ENCODE data around the gene DLX3.

DLX3 gene

DNA sequence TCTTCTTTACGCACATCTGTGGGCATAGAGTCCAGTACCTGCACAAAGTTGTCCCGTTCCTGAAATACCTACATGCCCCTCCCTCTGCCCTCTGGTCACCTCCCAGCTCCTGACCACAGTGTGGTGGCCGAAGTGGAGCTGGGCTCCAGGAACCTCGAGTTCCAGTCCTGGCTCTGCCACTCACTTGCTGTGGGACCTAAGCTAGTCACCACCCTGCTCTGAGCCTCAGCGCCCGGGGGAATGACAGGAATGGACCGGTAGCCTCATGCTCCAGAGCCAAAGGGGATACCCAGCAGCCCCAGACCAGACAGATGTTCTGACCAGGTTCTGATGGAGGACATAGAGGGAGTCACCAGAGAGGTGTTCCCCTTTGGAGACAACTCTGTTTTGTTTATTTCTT lies 34.2 kb upstream of the DLX3 start:
- no peaks in the 10 kb centered on the region for H3K9me3 ChIP-seq
- H3K36me3 ChIP-seq (replicated peaks), result no peaks in the 10 kb centered on the region
- no peaks in the 10 kb centered on the region for H3K4me1 ChIP-seq
- DNase-seq (ENCODE audit: low spot score in 2 of 2), result no peak
- H3K27me3 ChIP-seq (ENCODE audit: low read depth), result peaks cover 5% of the 10 kb centered on the region
- H3K4me3 ChIP-seq, result no peak overlapping the region
- in situ Hi-C loops (cut with MboI; ENCODE audit: low sequenced_read_pairs), result loop anchor here (5.0 kb wide), 1 partner anchor 58 kb away; no protein-coding TSS in a partner anchor

DNA sequence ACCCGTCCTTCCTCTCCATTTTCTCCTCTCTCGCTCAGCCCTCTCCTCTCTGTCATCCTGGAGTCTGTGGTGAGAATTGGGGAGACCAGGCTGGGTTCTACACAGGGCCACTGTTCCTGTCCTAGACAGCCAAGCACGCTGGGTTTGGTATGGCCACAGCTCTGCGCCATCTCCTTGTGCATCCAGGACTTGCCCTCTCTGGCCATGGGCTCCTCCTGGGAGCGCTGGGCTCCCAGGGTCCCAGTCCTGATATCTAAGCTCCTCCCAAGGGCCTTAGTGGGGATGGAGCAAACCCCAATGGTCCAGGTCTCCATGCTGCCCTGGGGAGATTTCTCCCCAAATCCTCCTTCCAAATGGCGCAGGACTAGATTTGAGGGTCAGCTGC lies 33.7 kb upstream of the DLX3 start:
- no peaks in the 10 kb centered on the region for H3K9me3 ChIP-seq
- peaks cover 3% of the 10 kb centered on the region for H3K27me3 ChIP-seq (ENCODE audit: low read depth)
- no peak for DNase-seq (ENCODE audit: low spot score in 2 of 2)
- H3K36me3 ChIP-seq (replicated peaks), result no peaks in the 10 kb centered on the region
- in situ Hi-C loops (cut with MboI; ENCODE audit: low sequenced_read_pairs), result loop anchor here (5.0 kb wide), 1 partner anchor 59 kb away; no protein-coding TSS in a partner anchor
- no peaks in the 10 kb centered on the region for H3K4me1 ChIP-seq
- no peak overlapping the region for H3K4me3 ChIP-seq

DNA sequence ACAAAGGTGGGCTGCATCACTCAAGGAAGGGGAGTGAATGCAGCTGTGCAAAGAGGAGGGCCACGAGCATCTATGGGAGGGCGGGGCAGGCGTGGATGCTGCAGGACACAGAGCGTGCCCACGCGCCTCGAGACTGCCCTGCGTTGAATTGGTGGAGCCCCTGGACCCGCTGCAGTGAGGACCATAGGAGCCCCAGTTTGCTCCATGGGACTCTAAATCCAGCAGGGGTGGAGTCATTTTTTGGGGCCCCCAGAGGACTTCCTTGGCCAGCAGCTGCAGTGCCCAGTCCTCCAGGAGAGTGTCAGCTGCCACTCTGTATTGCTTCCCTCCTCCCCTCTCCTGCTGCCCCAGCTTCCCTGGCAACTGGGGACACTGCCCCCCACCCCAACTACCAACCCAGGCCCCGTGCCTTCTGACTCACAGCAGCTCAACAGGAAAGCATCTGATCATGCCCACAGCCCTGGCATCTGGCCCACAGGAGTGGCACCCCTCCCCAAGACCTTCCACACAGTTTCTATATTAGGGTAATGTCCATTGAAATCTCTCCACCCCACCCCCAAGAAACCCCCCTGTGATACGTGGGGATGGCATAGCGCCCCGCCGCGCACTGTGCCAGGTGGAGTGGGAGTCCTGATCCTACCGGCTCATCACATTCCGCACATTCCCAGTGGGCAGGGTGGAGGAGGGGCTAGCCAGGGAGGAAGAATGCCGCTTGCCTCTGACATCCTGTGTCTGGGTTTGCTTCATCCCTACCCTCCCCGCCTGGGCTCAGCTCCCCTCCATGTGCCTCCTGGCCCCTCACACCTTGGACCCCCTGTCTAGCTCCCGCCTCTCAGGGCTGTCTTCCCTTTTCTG lies 33.1 kb upstream of the DLX3 start:
- H3K36me3 ChIP-seq (replicated peaks), result no peaks in the 10 kb centered on the region
- no peaks in the 10 kb centered on the region for H3K9me3 ChIP-seq
- no peaks in the 10 kb centered on the region; the same call in none of the 2 replicates for H3K27me3 ChIP-seq (ENCODE audit: low read depth)
- H3K4me3 ChIP-seq, result no peak overlapping the region
- H3K4me1 ChIP-seq, result no peaks in the 10 kb centered on the region
- in situ Hi-C loops (cut with MboI; ENCODE audit: low sequenced_read_pairs), result loop anchor here (5.0 kb wide), 1 partner anchor 59 kb away; no protein-coding TSS in a partner anchor
- DNase-seq (ENCODE audit: low spot score in 2 of 2), result no peak

DNA sequence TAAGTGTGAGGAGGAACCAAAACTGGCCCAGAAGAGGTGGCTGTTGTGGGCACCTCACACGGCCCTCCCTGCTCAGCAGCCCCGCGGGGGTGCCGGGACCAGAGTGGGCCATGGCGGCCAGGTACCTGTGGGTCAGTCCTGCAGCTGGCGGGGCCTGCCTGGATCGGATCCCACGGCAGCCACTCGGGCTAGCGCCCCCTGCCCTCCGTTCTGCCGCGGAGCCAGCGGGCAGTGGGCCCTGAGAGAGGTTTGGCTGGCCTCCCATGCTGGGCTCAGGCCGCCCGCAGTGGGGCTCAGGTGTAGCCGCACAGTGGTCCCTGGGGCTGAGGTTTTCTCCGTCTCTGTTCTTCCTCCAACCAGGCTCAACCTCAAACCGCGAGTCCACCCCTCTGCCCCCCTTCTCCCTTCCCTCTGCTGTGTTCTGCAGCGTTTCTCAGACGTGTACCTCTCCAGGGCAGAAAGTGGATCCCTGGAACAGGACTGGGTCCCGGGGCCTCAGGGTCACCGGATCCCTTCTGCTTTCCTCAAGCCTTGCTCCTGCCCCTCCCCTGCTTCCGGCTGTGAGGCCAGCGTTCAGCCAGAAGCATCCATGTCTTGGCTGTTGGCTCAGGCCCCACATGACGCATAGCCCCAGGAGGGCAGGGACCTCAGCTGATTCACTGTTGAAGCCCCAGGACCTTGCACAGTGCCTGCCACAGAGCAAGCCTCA lies 32.3 kb upstream of the DLX3 start:
- DNase-seq (ENCODE audit: low spot score in 2 of 2), result no peak
- in situ Hi-C loops (cut with MboI; ENCODE audit: low sequenced_read_pairs), result loop anchor here (5.0 kb wide), 1 partner anchor 60 kb away; no protein-coding TSS in a partner anchor
- Histone ChIP-seq H3K27me3 (ENCODE audit: low read depth) (no peaks in the 10 kb centered on the region; the same call in none of the 2 replicates), H3K4me3 (no peak overlapping the region), H3K36me3 (replicated peaks) (no peaks in the 10 kb centered on the region), H3K4me1 (no peaks in the 10 kb centered on the region), H3K9me3 (no peaks in the 10 kb centered on the region)

DNA sequence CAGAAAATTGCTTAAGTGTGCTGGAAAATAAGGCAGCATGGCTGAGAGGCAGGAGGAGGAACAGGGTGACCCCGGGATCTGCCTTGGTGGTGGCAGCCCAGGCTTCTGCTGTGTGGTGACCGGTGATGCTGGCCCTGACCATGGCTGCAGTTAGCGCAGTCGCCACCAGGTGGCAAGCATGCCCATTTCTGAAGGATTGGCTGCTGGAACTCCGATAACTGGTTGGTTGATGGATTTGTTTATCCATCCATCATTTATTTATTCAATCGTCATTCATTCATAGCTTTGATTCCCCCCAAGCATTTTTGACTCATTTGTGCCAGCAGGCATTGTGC lies 31.8 kb upstream of the DLX3 start:
- H3K36me3 ChIP-seq (replicated peaks), result no peaks in the 10 kb centered on the region
- DNase-seq (ENCODE audit: low spot score in 2 of 2), result peak; percentile 35 to 87
- no peaks in the 10 kb centered on the region for H3K9me3 ChIP-seq
- in situ Hi-C loops (cut with MboI; ENCODE audit: low sequenced_read_pairs), result loop anchor here (5.0 kb wide), 1 partner anchor 60 kb away; no protein-coding TSS in a partner anchor
- H3K4me3 ChIP-seq, result no peak overlapping the region
- no peaks in the 10 kb centered on the region; the same call in none of the 2 replicates for H3K27me3 ChIP-seq (ENCODE audit: low read depth)
- no peaks in the 10 kb centered on the region for H3K4me1 ChIP-seq

DNA sequence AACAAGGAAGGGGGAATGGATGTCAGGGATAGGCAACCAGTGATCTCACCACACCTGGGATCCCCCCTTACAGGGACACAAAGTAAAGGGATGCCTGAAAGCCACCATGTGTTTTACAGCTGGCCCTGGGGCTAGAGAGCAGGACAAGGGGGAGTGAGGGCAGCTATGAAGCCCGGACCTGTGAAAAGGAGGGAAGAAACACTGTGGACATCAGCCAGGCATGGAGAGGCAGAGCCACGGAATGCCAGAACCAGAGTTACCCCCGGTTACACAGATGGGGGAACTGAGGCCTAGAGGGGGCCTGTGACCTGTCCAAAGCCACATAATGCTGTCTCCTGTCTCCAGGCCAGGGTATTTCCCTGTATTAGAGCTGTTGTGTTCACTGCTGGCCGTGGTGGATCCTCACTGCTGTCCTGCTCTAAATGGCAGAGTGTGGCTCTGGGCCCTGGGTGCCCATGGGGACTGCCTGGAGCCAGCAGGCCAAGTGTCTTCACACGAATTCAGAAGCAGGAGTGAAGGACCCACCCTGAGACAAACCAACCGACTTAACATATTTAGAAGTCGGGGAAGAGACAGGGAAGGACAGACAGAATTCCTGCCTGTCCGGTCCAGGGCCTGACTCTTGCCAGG lies 31.1 kb upstream of the DLX3 start:
- Histone ChIP-seq H3K4me1 (no peaks in the 10 kb centered on the region), H3K4me3 (no peak overlapping the region), H3K36me3 (replicated peaks) (no peaks in the 10 kb centered on the region), H3K27me3 (ENCODE audit: low read depth) (no peaks in the 10 kb centered on the region; the same call in none of the 2 replicates), H3K9me3 (no peaks in the 10 kb centered on the region)
- in situ Hi-C loops (cut with MboI; ENCODE audit: low sequenced_read_pairs), result loop anchor here (5.0 kb wide), 1 partner anchor 61 kb away; no protein-coding TSS in a partner anchor
- no peak for DNase-seq (ENCODE audit: low spot score in 2 of 2)

DNA sequence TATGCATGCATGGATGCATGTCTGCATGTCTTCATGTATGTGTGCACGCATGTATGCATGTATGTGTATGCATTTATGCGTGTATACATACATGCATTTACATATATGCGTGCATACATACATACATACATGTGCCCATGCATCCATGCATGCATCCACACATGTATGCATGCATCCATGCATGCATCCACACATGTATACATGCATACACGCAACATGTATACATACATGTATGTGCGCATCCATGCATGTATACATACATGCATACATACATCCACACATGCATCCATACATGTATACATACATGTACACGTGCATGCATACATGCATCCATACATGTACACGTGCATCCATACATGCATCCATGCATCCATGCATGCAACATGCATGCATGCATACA lies 29.8 kb upstream of the DLX3 start:
- no peak overlapping the region for H3K4me3 ChIP-seq
- in situ Hi-C loops (cut with MboI; ENCODE audit: low sequenced_read_pairs), result loop anchor here (5.0 kb wide), 1 partner anchor 62 kb away; no protein-coding TSS in a partner anchor
- no peaks in the 10 kb centered on the region for H3K36me3 ChIP-seq (replicated peaks)
- DNase-seq (ENCODE audit: low spot score in 2 of 2), result no peak
- H3K4me1 ChIP-seq, result no peaks in the 10 kb centered on the region
- H3K9me3 ChIP-seq, result no peaks in the 10 kb centered on the region
- H3K27me3 ChIP-seq (ENCODE audit: low read depth), result no peaks in the 10 kb centered on the region

DNA sequence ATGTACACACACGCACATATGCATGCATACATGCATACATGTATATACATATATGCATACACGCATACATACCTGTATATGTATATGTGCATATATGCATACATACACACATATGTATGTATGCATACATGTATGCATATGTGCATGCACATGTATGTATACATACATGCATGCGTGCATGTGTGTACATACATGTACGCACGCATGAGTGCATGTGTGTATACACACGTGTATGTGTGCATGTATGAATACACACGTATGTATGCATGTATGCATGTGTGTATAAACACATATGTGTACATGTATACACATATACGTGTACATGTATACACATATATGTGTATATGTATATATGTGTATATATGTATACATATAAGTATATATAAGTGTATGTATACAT lies 28.5 kb upstream of the DLX3 start:
- H3K4me3 ChIP-seq, result no peak overlapping the region
- no peaks in the 10 kb centered on the region for H3K4me1 ChIP-seq
- in situ Hi-C loops (cut with MboI; ENCODE audit: low sequenced_read_pairs), result no loop called here
- no peaks in the 10 kb centered on the region for H3K9me3 ChIP-seq
- DNase-seq (ENCODE audit: low spot score in 2 of 2), result no peak
- H3K36me3 ChIP-seq (replicated peaks), result no peaks in the 10 kb centered on the region
- no peaks in the 10 kb centered on the region for H3K27me3 ChIP-seq (ENCODE audit: low read depth)

DNA sequence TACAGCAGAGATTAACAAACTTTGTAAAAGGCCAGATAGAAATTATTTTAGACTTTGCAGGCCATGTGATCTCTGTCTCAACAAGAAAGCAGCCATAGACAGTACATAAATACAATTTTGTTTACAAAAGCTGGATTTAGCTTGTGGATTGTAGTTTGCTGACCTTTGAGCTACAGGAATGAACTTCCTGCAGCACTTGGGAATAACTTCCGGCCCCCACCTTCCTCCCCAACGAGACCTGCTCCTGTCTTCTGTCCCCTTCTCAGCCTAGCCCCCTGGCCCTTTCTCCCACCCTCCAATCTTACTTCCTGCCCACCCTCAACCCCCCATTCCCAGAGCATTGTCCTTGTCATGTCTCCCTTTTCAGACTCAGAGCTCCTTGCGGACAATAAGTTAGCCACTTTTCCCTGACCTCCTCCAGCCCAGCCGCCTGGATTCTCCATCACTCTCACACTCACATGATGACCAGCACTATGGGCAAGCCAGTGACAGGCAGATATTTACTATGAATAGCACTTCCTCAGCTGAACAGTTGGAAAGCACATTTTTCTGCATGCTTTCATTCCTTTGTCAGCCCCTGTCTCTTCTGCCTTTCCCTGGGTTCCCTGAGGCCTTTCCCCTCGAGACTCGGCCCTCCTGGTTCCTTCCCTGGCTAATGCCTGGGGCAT lies 27.6 kb upstream of the DLX3 start:
- no peak for DNase-seq (ENCODE audit: low spot score in 2 of 2)
- no peaks in the 10 kb centered on the region; the same call in 1 of the 2 replicates for H3K27me3 ChIP-seq (ENCODE audit: low read depth)
- no peak overlapping the region for H3K4me3 ChIP-seq
- no peaks in the 10 kb centered on the region for H3K4me1 ChIP-seq
- in situ Hi-C loops (cut with MboI; ENCODE audit: low sequenced_read_pairs), result no loop called here
- H3K9me3 ChIP-seq, result no peaks in the 10 kb centered on the region
- no peaks in the 10 kb centered on the region for H3K36me3 ChIP-seq (replicated peaks)

DNA sequence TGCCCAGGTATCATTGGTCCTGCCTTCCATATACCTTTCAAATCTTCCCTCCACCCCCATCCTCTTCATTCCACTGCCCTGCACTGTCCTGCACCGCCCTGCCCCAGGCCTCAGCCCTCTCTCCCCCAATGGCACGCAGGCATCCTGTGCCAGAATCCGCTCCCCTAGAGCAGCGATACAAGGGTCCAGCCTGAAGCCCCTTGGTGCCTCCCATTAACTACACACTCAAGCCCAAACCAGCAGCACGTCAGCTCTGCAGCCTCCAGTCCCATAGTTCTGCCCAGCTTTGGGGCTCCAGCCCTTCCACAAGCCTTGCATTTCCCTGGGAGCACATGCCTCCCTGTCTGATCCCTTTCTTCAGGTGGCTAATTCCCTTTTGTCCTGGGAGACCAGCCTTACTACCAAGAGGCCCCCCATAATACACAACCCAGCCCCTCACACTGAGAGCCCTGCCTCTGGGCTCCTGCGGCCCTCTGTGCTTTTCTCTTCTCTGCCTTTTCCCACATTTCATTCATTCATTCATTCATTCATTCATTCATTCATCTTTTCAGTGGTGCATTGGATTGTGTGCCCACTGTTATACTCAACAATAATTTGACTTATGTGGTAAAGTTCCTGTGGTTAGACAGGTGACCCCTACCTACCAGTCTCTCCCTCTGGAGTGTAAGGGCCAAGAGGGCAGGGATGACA lies 26.8 kb upstream of the DLX3 start:
- Histone ChIP-seq H3K4me3 (no peak overlapping the region), H3K9me3 (no peaks in the 10 kb centered on the region), H3K27me3 (ENCODE audit: low read depth) (no peaks in the 10 kb centered on the region; the same call in 1 of the 2 replicates), H3K36me3 (replicated peaks) (no peaks in the 10 kb centered on the region), H3K4me1 (no peaks in the 10 kb centered on the region)
- no peak for DNase-seq (ENCODE audit: low spot score in 2 of 2)
- in situ Hi-C loops (cut with MboI; ENCODE audit: low sequenced_read_pairs), result no loop called here

DNA sequence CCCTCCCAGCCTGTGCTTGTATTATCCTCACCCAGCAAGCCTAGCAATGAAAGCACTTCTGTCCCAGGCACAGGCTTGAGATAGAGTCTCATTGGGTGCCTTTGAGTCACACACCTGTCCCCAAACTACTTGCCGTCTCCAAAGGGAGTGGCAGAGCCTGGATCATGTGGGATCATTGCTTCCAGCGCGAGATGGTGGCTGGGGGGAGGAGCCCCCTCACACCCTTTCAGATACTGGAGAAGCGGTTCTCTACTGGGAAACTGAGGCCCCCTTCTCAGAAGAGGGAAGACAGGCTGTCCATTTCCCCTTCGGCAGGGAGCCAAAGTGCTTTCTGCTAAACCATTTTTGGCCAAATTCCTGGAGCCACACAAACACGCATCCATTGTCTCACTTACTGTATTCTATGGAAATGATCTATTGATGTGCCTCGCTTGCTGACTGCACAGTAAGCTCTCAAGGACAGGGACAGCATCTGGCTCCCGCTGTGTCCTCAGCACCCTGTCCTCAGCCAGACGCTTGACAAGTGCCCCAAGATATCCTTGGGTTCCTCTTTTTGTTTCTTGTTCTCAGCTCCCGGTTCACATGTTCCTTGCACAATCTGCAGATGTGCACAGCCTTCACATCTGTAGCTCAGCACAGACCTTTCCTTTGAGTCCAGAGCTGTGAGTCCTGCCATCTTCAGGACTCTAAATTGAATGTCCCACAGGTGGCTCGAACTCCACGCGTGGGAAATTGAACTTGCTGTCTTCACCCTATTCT lies 26.0 kb upstream of the DLX3 start:
- in situ Hi-C loops (cut with MboI; ENCODE audit: low sequenced_read_pairs), result no loop called here
- Histone ChIP-seq H3K4me3 (no peak overlapping the region), H3K36me3 (replicated peaks) (no peaks in the 10 kb centered on the region), H3K4me1 (no peaks in the 10 kb centered on the region), H3K27me3 (ENCODE audit: low read depth) (no peaks in the 10 kb centered on the region; the same call in 1 of the 2 replicates), H3K9me3 (no peaks in the 10 kb centered on the region)
- no peak for DNase-seq (ENCODE audit: low spot score in 2 of 2)

DNA sequence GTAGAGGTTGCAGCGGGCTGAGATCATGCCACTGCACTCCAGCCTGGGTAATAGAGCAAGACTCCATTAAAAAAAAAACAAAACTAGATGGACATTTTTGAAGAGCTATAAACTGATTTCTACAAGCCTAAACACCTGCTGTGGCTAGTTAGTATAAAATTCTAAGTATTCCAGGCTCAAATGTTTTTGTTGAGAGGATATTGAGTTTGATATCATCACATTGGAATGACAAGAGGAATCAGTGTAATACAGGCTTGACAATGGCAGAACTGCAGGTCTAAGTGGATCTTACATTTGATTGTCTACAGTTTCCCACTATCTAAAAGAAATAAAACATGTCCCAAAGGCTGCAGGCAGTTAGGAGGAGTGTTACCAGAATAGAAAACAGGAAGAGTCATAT lies 23.9 kb upstream of the DLX3 start:
- no peaks in the 10 kb centered on the region for H3K4me1 ChIP-seq
- H3K36me3 ChIP-seq (replicated peaks), result no peaks in the 10 kb centered on the region
- peaks cover 7% of the 10 kb centered on the region; the same call in 1 of the 2 replicates for H3K9me3 ChIP-seq
- no peak for DNase-seq (ENCODE audit: low spot score in 2 of 2)
- H3K27me3 ChIP-seq (ENCODE audit: low read depth), result no peaks in the 10 kb centered on the region; the same call in 1 of the 2 replicates
- H3K4me3 ChIP-seq, result no peak overlapping the region
- in situ Hi-C loops (cut with MboI; ENCODE audit: low sequenced_read_pairs), result no loop called here

Data from HAP-1 (cell line).